ENCODE data around the gene FOXN3. TPM values are rescaled to one million over a fixed set of nuclear protein-coding genes. Genes with fewer than 3 reads are reported as not detected.

Gene FOXN3
- total and polyA plus RNA-seq, 8 donors, result 8.8 to 58.0 (median 31.7) TPM

GRCh38 chr14:89197623-89198022, 219.4 kb downstream of the FOXN3 start:
- 97 to 100% methylated on average over 4 of the region's 4 CpGs for WGBS, 2 donors
- Histone ChIP-seq H3K27me3 (no peaks in the 10 kb centered on the region), H3K4me1 (peaks cover 0 to 5% (median 0%) of the 10 kb centered on the region in 3 donors), H3K4me3 (no peak overlapping the region), H3K36me3 (no peaks in the 10 kb centered on the region), H3K9me3 (no peaks in the 10 kb centered on the region), H3K27ac (no peak overlapping the region)
- no peak for FAIRE-seq
- TF ChIP-seq CTCF (IDR thresholded peaks at IDR 0.05), result no peak
- intact Hi-C loops (cut with DNase I), result no loop called here
- DNase-seq, result no peak
- ATAC-seq, result no peak

GRCh38 chr14:89196545-89196944, 220.5 kb downstream of the FOXN3 start:
- no peak overlapping the region for H3K27ac ChIP-seq
- 97 to 100% methylated on average over 3 of the region's 3 CpGs for WGBS, 2 donors
- H3K4me1 ChIP-seq, result peaks cover 0 to 5% (median 0%) of the 10 kb centered on the region in 3 donors
- FAIRE-seq (no peak), ATAC-seq (no peak), DNase-seq (no peak)
- H3K9me3 ChIP-seq, result no peaks in the 10 kb centered on the region
- no peak for TF ChIP-seq CTCF (IDR thresholded peaks at IDR 0.05)
- H3K36me3 ChIP-seq, result no peaks in the 10 kb centered on the region
- no peaks in the 10 kb centered on the region for H3K27me3 ChIP-seq
- intact Hi-C loops (cut with DNase I), result no loop called here
- no peak overlapping the region for H3K4me3 ChIP-seq

GRCh38 chr14:89194376-89194775, 222.7 kb downstream of the FOXN3 start:
- intact Hi-C loops (cut with DNase I), result no loop called here
- ATAC-seq, result no peak
- Histone ChIP-seq H3K36me3 (no peaks in the 10 kb centered on the region), H3K27ac (no peak overlapping the region), H3K4me1 (peaks cover 0 to 4% (median 0%) of the 10 kb centered on the region in 3 donors), H3K27me3 (no peaks in the 10 kb centered on the region), H3K4me3 (no peak overlapping the region), H3K9me3 (no peaks in the 10 kb centered on the region)
- no peak for FAIRE-seq
- WGBS, 2 donors, result 78 to 87% methylated on average over 1 of the region's 1 CpG
- DNase-seq, result no peak
- TF ChIP-seq CTCF (IDR thresholded peaks at IDR 0.05), result no peak

GRCh38 chr14:89190765-89191513, 226.1 kb downstream of the FOXN3 start:
- H3K36me3 ChIP-seq, result no peaks in the 10 kb centered on the region
- no peak overlapping the region for H3K27ac ChIP-seq
- peaks cover 0 to 3% (median 0%) of the 10 kb centered on the region in 3 donors for H3K4me1 ChIP-seq
- intact Hi-C loops (cut with DNase I), result no loop called here
- DNase-seq (no peak), ATAC-seq (peak in 1 of 4 donors; percentile 57), FAIRE-seq (no peak)
- H3K9me3 ChIP-seq, result no peaks in the 10 kb centered on the region
- no peak overlapping the region for H3K4me3 ChIP-seq
- no peaks in the 10 kb centered on the region for H3K27me3 ChIP-seq
- TF ChIP-seq CTCF (IDR thresholded peaks at IDR 0.05), result no peak
- 90 to 92% methylated on average over 11 of the region's 11 CpGs for WGBS, 2 donors

- H3K27me3 ChIP-seq, result no peaks in the 10 kb centered on the region
- no peak for TF ChIP-seq CTCF (IDR thresholded peaks at IDR 0.05)
- FAIRE-seq (no peak), DNase-seq (no peak), ATAC-seq (no peak)
- intact Hi-C loops (cut with DNase I), result no loop called here
- H3K4me1 ChIP-seq, result peaks cover 0 to 3% (median 0%) of the 10 kb centered on the region in 3 donors
- 91 to 95% methylated on average over 3 of the region's 3 CpGs for WGBS, 2 donors
- no peaks in the 10 kb centered on the region for H3K36me3 ChIP-seq
- no peak overlapping the region for H3K4me3 ChIP-seq
- H3K27ac ChIP-seq, result no peak overlapping the region
- no peaks in the 10 kb centered on the region for H3K9me3 ChIP-seq
Measured at GRCh38 chr14:89188492-89188891, 228.5 kb downstream of the FOXN3 start.

Measured in pancreas (tissue), 10 donors.